ENCODE results near the gene CRYBB2. TPM values are rescaled to one million over a fixed set of nuclear protein-coding genes. Genes with fewer than 3 reads are reported as not detected.

Gene CRYBB2
- polyA plus RNA-seq, 3 donors = not detected

DNA sequence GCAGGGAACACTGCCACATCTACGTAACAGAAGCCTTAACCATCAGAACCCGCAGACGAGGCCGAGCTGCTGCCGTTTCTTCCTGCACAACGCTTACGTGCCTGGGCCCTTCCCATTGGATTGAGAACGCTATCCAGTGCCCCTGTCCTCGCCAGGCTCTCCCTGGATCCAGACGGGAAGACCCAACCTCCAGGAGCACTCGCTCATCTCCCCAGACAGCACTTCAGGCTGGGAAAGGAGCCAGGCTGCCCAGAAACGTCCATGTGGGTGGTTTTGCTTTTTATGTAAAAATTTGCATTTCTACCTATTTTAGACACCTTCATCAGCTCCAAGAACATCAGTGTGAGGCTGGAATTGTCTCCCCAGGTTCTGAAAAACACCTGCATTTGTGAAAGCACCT, 27.0 kb upstream of the CRYBB2 start:
- intact Hi-C loops (cut with micrococcal nuclease) = no loop called here
- H3K4me3 Mint-ChIP-seq = no peak overlapping the region
- no peaks in the 10 kb centered on the region for H4K20me1 ChIP-seq (ENCODE audit: insufficient read depth, low read length)
- no peak overlapping the region for H3K27ac ChIP-seq (ENCODE audit: low read depth in 1 of 2, low read length in 2 of 2)
- H3K4me1 Mint-ChIP-seq = no peaks in the 10 kb centered on the region
- H3K79me2 ChIP-seq (ENCODE audit: insufficient read depth, low read length) = no peaks in the 10 kb centered on the region
- H3K27me3 ChIP-seq (ENCODE audit: control insufficient read depth in 2 of 2, insufficient read depth in 2 of 2, low read length in 2 of 2) = no peaks in the 10 kb centered on the region
- peaks cover 0 to 1% (median 0%) of the 10 kb centered on the region in 3 donors for H3K27me3 Mint-ChIP-seq (ENCODE audit: low read depth in 3 of 3)
- H3K4me1 ChIP-seq (ENCODE audit: control insufficient read depth in 1 of 2, insufficient read depth in 2 of 2, low read length in 2 of 2) = no peaks in the 10 kb centered on the region
- no peaks in the 10 kb centered on the region for H3K36me3 ChIP-seq (replicated peaks in 1 of 2; ENCODE audit: control insufficient read depth in 1 of 2, insufficient read depth in 2 of 2, low read length in 2 of 2)
- TF ChIP-seq, protein P1, sequence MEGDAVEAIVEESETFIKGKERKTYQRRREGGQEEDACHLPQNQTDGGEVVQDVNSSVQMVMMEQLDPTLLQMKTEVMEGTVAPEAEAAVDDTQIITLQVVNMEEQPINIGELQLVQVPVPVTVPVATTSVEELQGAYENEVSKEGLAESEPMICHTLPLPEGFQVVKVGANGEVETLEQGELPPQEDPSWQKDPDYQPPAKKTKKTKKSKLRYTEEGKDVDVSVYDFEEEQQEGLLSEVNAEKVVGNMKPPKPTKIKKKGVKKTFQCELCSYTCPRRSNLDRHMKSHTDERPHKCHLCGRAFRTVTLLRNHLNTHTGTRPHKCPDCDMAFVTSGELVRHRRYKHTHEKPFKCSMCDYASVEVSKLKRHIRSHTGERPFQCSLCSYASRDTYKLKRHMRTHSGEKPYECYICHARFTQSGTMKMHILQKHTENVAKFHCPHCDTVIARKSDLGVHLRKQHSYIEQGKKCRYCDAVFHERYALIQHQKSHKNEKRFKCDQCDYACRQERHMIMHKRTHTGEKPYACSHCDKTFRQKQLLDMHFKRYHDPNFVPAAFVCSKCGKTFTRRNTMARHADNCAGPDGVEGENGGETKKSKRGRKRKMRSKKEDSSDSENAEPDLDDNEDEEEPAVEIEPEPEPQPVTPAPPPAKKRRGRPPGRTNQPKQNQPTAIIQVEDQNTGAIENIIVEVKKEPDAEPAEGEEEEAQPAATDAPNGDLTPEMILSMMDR (IDR thresholded peaks at IDR 0.05) = no peak
- H2AFZ ChIP-seq (ENCODE audit: insufficient read depth, low read depth, low read length, poor library complexity, severe bottlenecking) = no peak overlapping the region
- H3K9me3 Mint-ChIP-seq = peaks cover 0 to 2% (median 0%) of the 10 kb centered on the region in 7 donors
- no peak overlapping the region for H3K27ac Mint-ChIP-seq
- DNase-seq = no peak
- no peak overlapping the region for H3K9ac ChIP-seq (ENCODE audit: insufficient read depth, low read length, poor library complexity, severe bottlenecking)
- no peak overlapping the region for H3K4me3 ChIP-seq (replicated peaks in 1 of 3; ENCODE audit: low read depth in 2 of 3, low read length in 3 of 3)
- no peaks in the 10 kb centered on the region for H3K9me3 ChIP-seq (replicated peaks in 1 of 2; ENCODE audit: control insufficient read depth in 1 of 2, insufficient read depth in 1 of 2, low read length in 2 of 2)
- H3K4me2 ChIP-seq (replicated peaks; ENCODE audit: extremely low read depth, low read length, poor library complexity, severe bottlenecking) = no peak overlapping the region
- WGBS (ENCODE audit: insufficient coverage) = 98% methylated on average over 7 of the region's 12 CpGs
- no peaks in the 10 kb centered on the region for H3K36me3 Mint-ChIP-seq

DNA sequence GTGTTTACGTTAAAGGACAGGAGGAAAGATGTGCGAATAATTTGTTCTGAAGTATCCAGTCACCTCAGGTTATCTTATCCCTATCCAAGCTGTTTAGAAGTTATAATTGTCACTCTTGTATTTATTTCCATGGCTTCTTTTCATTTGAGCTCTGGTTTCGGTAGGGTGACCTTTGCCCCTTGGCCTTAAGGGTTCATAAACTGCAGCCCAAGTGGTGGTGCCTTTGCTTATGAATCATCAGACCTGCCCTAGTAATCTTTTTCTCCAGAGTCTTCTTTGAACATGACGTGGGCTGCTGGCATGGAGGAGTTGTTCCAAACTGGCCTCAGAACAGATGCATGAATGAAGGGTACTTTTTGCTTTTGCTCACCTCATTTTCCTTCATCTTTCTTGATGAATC, 26.3 kb upstream of the CRYBB2 start:
- Histone ChIP-seq H3K9ac (ENCODE audit: insufficient read depth, low read length, poor library complexity, severe bottlenecking) (no peak overlapping the region), H2AFZ (ENCODE audit: insufficient read depth, low read depth, low read length, poor library complexity, severe bottlenecking) (no peak overlapping the region), H3K27ac (ENCODE audit: low read depth in 1 of 2, low read length in 2 of 2) (no peak overlapping the region), H4K20me1 (ENCODE audit: insufficient read depth, low read length) (no peaks in the 10 kb centered on the region), H3K4me1 (ENCODE audit: control insufficient read depth in 1 of 2, insufficient read depth in 2 of 2, low read length in 2 of 2) (no peaks in the 10 kb centered on the region), H3K36me3 (replicated peaks in 1 of 2; ENCODE audit: control insufficient read depth in 1 of 2, insufficient read depth in 2 of 2, low read length in 2 of 2) (no peaks in the 10 kb centered on the region), H3K27me3 (ENCODE audit: control insufficient read depth in 2 of 2, insufficient read depth in 2 of 2, low read length in 2 of 2) (no peaks in the 10 kb centered on the region), H3K9me3 (replicated peaks in 1 of 2; ENCODE audit: control insufficient read depth in 1 of 2, insufficient read depth in 1 of 2, low read length in 2 of 2) (no peaks in the 10 kb centered on the region), H3K4me3 (replicated peaks in 1 of 3; ENCODE audit: low read depth in 2 of 3, low read length in 3 of 3) (no peak overlapping the region), H3K79me2 (ENCODE audit: insufficient read depth, low read length) (no peaks in the 10 kb centered on the region), H3K4me2 (replicated peaks; ENCODE audit: extremely low read depth, low read length, poor library complexity, severe bottlenecking) (no peak overlapping the region)
- TF ChIP-seq, protein P1 (IDR thresholded peaks at IDR 0.05) = no peak
- DNase-seq = no peak
- Mint-ChIP-seq H3K27me3 (ENCODE audit: low read depth in 3 of 3) (peaks cover 0 to 1% (median 0%) of the 10 kb centered on the region in 3 donors), H3K4me1 (no peaks in the 10 kb centered on the region), H3K36me3 (no peaks in the 10 kb centered on the region), H3K9me3 (no peaks in the 10 kb centered on the region), H3K27ac (no peak overlapping the region), H3K4me3 (no peak overlapping the region)
- no CpG with 5 or more reads among the region's 4 CpGs for WGBS (ENCODE audit: insufficient coverage)
- intact Hi-C loops (cut with micrococcal nuclease) = no loop called here
